Nucleus accumbens (tissue), 56 donors: ENCODE data around the gene GRN.
A peak's percentile ranks its signal among the peaks of the same experiment; 100 is the strongest.
"Not testable (repeated sequence)": the region's sequence is repeated elsewhere in the genome, so short reads cannot be mapped to it uniquely, and the experiment has no call there.

ENCODE experiments used
- DNase-seq, 56 donors: peaks; one replicate each; lab custom pipeline; 2025; lab: John Stamatoyannopoulos, UW

GRN gene

DNA sequence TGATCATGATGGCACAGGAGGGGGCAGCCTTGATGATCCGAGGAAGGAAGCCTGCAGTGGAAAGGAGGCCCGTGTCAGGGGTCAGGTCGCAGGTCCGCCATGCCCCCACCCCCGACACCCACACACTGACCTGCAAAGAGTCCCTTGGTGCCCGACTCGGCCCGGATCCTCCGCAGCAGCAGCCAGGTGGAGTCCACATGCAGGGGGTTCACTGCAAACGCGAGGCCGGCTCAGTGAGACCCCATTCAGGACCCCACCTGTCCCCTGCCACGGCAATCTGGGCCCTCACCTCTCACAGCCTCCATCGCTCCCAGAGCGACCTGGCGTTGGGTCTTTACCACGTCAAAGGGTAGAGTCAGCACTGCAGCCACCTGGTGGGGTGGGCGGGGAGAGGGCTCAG, 25.0 kb upstream of the GRN start:
- no peak for DNase-seq

DNA sequence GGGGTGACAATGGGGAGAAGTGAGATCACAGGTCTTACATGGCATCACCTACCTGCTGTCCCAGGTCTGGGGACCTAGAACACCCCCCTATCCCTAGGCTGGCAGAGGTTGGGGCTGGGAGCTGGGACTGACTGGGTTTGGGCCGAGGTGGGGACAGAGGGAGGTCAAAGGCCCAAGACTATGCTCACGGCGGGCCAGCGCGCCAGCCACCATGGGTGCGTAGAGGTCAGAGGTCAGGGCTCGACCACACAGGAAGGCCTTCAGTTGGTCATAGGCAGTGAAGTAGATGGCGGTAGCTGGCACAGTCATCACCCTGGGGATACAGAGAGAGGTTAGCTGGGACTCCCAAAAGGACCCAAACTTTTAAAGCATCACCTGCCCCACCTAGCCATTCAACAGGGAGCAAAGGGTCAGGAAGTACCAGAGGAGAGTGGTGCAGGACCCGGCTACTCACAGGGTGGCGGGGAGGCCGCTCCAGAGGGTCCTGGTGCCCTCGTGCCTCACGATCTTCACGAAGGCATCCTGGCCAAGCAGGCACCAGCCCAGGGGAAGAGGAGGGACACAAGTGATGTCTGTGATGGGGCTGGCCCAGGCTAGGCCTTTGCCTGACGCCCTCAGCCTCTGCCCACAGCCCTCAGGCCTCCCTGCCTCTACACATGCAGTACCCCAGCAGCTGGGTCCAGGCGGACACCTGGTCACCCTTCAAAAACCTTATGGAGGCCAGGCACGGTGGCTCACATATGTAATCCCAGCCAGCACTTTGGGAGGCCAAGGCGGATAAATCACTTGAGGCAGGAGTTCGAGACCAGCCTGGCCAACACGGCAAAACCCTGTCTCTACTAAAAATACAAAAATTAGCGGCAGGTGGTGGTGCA, 23.6 kb upstream of the GRN start:
- no peak for DNase-seq

DNA sequence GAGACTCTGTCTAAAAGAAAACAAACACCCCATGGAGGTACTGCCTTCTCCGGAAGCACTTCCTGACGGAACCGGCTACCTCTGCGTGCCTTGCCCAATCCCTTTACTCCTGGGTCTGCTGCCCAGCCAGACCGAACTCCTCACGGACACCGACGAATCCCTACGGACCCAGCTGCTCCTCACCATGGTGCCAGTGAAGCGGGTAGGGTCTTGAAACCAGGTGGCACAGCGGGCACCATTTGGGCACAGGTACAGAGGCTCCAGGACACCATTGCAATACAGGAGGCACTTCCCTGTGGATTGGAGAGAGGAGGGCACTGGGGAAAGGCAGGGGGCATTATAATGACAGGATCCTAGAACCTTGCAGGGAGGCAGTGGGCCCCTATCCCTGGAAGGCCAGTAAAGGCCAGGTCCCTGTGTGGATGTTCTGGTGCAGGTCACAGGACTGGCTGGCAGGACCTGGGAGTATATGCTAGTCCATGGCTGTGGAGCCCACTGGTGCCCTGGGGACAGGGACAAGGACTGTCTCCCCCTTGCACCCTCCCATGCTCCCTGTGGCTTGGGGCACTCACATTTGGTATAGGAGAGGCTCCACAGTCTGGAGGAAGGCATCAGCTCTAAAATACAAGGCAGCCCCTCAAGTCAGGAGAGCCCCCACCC, 22.7 kb upstream of the GRN start:
- no peak for DNase-seq

DNA sequence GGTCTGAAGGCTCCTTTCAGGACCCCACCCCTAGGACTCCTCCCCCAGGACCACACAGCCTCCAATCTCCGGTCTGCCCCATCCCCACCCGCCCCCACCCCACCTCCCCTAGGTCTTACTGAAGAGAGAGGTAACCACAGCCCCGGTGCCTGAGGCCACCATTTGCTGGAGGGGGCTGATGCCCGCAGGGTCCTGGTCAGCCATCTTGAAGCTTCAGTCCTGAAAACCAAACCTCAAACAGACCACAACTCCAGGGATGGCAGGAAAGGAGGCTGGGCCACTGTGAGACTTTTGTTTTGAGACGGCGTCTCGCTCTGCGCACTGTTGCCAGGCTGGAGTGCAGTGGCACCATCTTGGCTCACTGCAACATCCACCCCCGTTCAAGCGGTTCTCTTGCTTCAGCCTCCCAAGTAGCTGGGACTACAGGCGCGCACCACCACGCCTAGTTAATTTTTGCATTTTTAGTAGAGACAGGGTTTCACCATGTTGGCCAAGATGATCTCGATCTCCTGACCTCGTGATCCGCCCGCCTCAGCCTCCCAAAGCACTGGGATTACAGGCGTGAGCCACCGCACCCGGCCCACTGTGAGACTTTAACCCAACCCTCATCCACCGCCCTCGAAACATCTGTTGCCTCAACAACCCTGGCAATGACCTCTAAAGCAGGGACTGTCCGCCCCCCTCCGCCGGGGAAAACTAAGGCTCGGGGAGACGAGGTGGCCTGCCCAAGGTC, 21.6 kb upstream of the GRN start:
- no peak for DNase-seq

DNA sequence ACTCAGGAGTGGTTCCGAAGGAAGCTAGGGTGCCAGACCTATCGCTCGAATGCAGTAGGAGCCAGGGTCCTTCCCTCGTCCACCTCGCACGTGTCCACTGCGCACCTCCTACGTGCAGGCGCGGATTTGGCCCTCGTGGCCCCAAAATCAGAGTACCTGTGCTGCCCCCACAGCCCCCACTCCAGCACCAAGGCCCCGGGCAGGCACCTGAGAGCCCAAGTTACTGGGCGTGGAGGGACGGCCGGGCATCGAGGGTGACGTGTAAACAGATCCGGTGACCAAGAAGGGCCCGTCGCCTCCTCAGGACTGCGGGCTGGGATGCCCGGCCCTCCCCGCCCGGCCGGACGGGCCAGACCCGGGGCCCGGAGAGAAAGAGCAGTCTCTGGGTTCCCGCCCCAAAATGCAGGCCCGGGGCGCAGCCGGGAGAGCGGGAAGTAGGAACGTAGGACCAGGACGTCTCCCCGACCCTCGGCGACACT, 21.0 kb upstream of the GRN start:
- DNase-seq: no peak

DNA sequence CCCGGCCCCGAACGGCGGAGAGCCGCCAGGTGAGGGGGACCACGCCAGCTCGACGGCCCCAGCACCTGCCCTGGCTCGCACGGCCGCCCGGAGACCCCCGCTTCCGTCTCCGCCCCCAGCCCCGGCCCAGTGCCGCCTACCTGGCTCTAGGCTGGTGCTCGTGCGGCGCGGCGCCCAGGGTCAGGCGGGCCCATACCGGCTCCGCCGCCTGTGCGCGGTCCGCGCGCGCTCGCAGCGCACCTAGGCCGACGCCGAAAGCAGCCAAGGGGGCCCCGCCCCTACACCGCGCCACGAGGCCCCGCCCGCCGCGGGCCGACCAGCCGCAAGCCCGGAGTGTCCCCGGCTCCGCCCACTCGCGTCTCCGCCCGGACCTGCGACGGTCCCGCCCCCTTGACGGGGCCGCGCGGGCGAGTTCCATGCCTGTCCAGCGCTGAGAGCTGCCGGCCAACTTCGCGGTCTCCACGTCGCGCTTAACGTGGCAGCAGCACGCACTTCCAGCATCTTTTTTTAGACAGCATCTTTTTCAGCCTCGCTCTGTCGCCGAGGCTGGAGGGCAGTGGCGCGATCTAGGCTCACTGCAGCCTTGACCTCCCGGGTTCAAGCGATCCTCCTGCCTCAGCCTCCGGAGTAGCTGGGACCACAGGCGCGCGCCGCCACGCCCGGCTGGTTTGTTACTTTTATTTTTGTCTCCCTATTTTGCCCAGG, 20.4 kb upstream of the GRN start, which contains the start of gene SLC25A39:
Gene SLC25A39, minus strand, starts transcription at position 253 of the 705 bp plus-strand sequence. CDS start 1,261 bp downstream, outside the sequence.
- peak; percentile 31 to 97 (median 88) for DNase-seq

DNA sequence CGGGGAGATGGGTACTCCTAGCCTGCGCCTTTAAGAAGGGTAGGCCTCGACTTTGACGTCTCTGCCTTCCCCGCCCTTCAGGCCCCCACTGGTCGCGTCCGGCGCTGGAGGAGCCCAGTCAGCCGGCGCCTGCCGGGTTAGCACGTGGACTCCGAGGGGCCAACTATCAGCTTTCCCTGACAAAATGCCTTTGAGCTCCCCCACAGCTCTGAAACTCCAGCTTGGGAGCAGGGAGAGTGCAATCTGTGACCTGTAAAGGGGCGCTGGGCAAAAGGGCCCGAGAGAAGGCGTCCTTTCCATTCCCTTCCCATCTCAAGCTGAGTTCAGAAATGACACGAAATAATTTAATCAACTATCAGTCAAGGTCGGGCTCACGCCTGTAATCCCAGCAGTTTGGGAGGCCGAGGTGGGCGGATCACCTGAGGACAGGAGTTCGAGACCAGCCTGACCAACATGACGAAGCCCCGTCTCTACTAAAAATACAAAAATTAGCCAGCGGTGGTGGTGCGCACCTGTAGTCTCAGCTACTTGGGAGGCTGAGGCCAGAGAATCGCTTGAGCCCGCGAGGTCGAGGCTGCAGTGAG, 18.1 kb upstream of the GRN start:
- DNase-seq: peak; percentile 72 to 99 (median 96)

DNA sequence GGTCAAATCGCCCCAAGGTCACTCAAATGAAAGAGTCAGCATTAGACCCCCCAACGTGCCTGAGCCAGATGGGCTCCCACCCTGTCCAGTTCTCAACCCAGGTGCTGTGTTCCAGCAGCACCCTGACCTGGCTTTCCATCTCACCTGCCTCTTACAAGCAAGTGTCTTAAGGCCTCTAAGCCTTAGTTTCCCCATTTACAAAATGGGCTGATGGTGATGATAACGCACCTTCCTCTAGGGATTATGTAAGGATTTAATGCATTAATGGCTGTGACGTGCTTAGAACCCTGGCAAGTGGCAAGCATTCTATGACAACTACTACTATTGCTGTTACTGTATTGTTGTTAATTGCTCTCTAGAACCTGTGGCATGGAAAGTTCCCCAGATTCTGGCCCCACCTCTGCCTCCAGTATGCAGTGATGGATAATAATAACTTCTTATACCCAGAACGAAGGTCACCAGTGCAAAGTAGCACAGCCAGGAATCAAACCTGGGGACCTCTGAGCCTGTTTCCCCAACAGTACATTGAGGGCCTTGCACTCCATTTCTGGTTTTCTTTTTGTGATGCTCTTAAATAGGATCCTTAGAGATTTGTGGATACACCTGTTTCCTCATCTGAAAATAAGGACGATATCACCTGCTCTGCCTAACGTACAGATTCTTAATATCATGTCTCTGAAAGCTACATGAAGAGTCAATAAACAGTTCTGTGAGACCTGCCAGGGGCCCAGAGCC, 17.2 kb upstream of the GRN start:
- DNase-seq: no peak

DNA sequence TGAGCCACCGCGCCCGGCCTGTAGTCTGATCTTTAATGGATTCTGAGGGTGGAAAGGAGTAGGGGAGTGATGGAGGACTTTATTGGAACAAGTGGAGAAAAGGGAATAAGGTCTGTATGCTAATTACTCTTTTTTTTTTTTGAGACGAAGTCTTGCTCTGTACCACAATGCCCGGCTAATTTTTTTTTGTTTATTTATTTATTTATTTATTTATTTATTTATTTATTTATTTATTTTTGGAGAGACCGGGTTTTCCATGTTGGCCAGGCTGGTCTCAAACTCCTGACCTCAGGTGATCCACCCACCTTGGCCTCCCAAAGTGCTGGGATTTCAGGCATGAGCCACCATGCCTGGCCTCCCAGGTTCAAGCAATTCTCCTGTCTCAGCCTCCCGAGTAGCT, 15.6 kb upstream of the GRN start:
- not testable (repeated sequence) for DNase-seq

DNA sequence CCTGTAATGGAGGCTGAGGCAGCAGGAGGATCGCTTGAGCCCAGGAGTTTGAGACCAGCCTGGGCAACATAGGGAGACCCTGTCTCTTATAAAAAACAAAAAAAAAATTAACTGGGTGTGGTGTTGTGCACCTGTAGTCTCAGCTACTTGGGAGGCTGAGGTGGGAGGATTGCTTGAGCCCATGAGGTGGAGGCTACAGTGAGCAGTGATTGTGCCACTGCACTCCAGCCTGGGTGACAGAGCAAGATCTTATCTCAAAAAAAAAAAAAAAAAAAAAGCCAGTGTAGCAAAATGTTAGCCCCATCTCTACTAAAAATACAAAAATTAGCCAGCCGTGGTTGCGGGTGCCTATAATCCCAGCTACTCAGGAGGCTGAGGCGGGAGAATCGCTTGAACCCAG, 14.8 kb upstream of the GRN start:
- not testable (repeated sequence) for DNase-seq

DNA sequence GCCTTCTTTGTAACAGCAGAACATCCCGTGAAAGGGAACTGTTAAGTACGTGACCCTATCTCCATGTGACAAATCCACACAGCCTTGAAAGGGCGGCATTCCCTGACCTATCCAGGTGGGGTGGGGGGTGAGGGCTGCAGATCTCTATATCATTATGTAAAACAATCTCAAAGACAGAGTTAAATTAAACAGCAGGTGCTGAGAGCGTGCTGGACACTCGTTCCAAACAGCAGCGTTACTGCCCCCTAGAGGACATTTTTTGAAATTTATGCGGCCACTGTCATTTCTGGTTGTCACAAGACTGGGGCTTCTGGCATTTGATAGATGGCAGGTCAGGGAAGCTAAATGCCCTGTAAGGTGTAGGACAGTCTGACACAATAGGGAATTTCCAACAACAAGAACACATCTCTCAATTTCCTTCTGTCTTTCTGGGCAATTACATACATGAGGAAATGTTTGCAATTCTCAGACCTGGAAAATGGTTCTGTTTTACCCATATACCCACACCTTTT, 13.8 kb upstream of the GRN start:
- DNase-seq: peak in 45 of 56 donors; percentile 10 to 81 (median 37)

DNA sequence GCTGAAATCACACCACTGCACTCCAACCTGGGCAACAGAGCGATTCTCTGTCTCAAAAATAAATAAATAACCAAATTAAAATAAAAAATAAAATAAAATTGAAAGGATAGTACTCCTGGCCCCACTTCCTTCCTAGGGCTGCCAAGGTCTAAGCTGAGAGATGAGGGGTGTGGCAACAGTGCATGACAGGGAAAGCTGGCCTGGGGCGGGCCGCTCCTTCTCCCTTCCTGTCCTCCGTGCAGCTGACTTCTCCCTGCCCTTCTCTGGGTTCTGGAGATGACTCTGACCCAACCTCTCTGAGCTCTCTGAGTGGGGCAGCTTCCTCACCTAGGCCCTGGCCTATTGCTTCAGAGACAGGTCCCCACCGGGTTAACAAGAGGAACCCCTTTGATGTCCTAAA, 11.7 kb upstream of the GRN start:
- no peak for DNase-seq

DNA sequence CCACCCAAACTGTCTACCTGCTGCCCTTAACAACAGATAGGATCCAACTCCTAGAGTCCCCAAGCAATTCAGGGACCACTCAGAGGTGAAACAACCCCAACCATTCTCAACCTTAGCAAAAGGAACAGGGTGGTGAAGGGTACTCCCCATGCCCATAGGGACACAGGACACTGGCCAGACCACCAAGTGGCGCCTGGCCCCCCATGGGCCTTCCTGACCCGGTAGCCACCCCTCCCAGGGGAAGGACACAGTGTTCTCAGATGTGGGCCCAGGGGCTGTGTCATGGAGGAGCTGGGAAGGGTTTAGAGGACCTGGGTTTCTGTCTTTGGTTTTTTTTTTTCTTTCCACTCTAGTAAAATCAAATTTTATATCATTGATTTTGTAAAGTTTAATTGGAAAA, 10.8 kb upstream of the GRN start:
- no peak for DNase-seq

DNA sequence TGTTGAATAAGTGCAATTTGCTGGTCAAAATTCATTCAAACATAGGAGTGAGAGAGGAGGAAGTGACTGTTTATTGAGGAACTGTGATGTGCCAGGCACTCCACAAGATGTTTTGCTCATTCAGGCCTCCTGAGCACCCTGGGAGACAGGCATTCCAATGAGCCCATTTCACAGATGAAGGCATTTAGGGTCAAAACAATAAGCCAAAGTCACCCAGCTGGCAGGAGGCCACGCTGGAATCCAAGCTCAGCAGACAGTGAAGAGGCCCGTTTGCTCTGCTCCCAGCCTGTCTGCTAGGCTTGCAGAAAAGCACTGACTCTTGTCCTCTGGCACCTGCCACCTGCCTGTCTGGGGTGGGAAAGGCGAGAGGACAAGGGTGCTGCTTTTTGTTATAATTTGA, 10.4 kb upstream of the GRN start:
- DNase-seq: no peak

DNA sequence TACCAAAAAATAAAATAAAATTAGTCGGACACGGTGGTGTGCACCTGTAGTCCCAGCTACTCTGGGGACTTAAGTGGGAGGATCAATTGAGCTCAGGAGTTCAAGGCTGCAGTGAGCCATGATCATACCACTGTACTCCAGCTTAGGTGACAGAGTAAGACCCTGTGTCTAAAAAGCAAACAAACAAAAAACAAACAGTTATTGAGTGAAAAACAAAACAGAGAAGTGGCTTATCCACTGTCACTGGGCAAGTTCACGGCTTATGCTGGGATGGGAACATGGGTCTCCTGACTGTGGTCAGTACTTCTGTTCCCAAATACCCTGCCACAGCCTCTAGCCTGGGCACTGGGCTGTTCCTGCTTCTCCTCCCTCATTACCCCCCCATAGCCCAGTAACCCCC, 9.5 kb upstream of the GRN start:
- no peak for DNase-seq

DNA sequence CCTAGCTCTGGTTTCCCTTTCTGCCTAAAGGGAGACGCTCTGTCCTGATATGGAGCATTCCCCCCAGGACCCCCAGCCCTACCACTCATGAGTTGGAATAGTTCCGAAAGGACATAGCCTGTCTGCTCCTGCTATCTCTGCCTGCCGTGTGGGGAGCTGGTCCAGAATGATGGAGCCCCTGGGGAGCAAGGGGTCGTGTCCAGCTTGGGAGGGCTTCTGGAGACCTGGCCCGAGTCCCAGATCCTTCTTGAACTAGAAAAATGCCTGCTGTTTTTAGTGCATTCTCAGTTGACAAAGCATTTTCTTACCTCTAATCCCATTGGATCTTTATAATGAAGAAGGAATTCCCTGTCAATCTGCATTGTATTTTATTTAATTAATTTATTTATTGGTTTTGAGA, 9.1 kb upstream of the GRN start:
- DNase-seq: no peak

DNA sequence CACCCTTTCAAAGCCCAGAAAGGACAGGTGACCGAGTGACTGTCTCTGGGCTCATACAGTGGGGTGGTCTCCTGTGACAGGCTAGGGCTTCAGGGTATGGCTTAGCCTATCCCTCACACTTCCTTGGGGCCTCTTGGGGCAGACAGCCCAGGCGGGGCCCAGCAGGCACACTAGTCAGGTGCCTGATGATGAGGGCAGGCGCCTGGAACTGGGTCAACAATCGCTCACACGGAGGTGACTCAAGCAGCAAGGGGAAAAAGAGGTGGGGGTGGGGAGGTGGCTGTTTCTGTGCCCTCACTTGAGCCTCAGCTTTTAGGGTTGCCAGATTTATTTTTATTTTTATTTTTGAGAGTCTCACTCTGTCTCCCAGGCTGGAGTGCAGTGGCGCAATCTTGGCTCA, 6.4 kb upstream of the GRN start:
- no peak for DNase-seq

DNA sequence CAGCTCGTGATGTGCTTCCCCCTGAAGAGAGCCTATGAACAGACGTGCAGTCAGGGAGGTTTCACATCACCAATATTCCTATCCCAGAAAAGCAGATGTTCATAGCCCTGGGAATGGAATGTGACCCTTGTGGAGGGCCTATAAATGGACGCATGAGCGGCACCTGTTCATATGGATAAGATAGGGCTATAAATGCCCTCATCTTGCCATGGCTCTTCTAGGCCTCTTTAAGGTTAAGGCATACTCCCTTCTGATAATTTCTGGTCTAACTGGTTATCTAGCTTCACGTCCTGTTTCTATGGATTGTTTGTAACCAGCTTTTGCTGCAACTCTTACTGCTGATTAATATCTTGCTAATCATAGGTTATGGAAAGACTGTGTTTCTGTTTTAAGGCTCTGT, 4.5 kb upstream of the GRN start:
- not testable (repeated sequence) for DNase-seq

DNA sequence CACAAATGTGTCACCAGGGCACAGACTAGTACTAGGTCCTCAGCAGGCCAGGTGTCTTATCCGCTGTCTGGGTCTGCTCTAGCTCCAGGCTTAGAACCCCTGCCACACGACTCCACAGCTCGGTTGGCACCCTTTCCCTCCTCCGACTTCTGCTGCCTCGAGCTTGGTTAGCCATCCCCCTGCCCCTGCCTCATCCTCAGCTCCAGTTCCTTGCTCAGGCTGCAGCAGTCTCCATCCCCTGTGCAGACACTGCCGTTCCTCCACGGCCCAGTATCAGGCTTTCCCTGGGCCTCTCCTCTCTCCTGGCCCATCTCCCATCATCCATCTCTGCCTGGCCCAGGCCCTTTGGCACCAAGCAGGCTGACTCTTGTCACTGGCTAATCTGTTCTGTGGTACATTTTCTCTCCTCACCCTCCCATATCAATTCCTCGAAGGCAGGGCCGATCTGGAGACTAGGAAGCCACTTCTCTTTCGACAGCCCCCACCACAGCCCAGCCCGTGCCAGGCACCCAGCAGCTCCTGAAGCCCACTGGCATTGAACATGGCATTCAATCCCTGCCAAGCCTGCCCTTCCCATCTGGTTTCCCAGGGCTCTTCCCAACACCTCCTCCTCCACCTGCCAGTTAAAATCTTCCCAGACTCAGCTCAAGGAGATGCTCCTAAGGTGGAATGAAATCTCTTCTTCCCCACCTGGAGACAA, 1.4 kb upstream of the GRN start:
- DNase-seq: no peak
